Nephron progenitor cell (in vitro differentiated cells): ENCODE data around the gene HNRNPLL.
A peak's percentile ranks its signal among the peaks of the same experiment; 100 is the strongest.

ENCODE experiments used
- DNase-seq: peaks from one replicate; pipeline ENCODE4 v3.0.0; 2021
- H3K27ac Mint-ChIP-seq: 2 replicates; pipeline ENCODE4 v1.8.0; 2021; ENCODE audit warnings: mild to moderate bottlenecking, moderate library complexity, mixed read lengths
- H3K27me3 Mint-ChIP-seq: 2 replicates; pipeline ENCODE4 v1.8.0; 2021; ENCODE audit warnings: mild to moderate bottlenecking, low read depth, mixed read lengths; ENCODE audit not compliant: poor library complexity
- H3K36me3 Mint-ChIP-seq: 2 replicates; pipeline ENCODE4 v1.8.0; 2021; ENCODE audit warnings: low read depth, mixed read lengths
- H3K4me1 Mint-ChIP-seq: 2 replicates; pipeline ENCODE4 v1.8.0; 2021; ENCODE audit warnings: mixed read lengths
- H3K4me3 Mint-ChIP-seq: 2 replicates; pipeline ENCODE4 v1.8.0; 2021; ENCODE audit warnings: mild to moderate bottlenecking, moderate library complexity, mixed read lengths
- H3K9me3 Mint-ChIP-seq: 2 replicates; pipeline ENCODE4 v1.8.0; 2021; ENCODE audit warnings: mild to moderate bottlenecking, moderate library complexity, mixed read lengths
- TF ChIP-seq, protein P1 (sequence below): fragments of 200-600 bp; sonication (generic); IDR thresholded peaks from 2 replicates; pipeline ENCODE4 v1.5.0; 2021; ENCODE audit warnings: antibody characterized with exemption

HNRNPLL gene

DNA sequence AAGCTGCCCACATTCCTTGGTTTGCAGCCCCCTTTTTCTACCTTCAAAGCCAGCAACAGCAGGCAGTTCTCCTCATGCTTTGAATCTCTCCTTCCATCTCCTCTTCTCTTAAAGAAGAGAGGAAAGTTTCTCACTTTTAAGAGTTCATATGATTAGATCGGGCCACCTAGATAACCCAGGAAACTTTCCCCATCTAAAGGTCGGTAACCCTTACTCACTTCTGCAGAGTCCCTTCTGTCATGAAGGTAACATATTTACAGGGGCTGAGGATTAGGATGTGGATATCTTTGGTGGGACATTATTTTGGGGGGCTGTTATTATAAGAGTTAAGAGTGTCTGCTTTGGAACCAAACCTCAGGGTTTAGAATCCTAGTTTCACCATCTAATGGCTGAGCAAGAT, 51.0 kb downstream of the HNRNPLL start:
- Mint-ChIP-seq H3K27me3 (no peaks in the 10 kb centered on the region), H3K9me3 (no peaks in the 10 kb centered on the region), H3K27ac (no peak overlapping the region)

DNA sequence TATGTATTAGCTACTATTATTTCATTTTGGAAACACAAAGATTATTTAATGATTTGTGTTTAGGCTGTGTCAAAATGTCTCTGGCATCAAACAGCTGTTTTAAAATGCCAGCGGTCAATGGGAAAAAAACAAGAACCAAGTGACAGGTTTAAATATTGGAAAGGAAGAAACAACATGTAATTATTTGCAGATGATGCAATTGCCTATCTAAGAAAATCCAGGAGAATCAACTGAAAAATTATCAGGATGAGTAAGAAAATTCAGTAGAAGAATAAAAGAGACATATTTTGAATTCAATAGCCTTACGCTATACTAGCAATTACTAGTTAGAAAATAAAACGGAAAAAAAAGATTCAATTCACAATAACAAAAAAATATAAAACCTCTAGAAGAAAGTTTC, 51.6 kb downstream of the HNRNPLL start:
- H3K4me3 Mint-ChIP-seq, result no peak overlapping the region
- H3K9me3 Mint-ChIP-seq, result no peaks in the 10 kb centered on the region
- TF ChIP-seq, protein P1, sequence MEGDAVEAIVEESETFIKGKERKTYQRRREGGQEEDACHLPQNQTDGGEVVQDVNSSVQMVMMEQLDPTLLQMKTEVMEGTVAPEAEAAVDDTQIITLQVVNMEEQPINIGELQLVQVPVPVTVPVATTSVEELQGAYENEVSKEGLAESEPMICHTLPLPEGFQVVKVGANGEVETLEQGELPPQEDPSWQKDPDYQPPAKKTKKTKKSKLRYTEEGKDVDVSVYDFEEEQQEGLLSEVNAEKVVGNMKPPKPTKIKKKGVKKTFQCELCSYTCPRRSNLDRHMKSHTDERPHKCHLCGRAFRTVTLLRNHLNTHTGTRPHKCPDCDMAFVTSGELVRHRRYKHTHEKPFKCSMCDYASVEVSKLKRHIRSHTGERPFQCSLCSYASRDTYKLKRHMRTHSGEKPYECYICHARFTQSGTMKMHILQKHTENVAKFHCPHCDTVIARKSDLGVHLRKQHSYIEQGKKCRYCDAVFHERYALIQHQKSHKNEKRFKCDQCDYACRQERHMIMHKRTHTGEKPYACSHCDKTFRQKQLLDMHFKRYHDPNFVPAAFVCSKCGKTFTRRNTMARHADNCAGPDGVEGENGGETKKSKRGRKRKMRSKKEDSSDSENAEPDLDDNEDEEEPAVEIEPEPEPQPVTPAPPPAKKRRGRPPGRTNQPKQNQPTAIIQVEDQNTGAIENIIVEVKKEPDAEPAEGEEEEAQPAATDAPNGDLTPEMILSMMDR, result no peak
- no peak for DNase-seq
- H3K36me3 Mint-ChIP-seq, result peaks cover 45% of the 10 kb centered on the region
- H3K27ac Mint-ChIP-seq, result no peak overlapping the region
- H3K4me1 Mint-ChIP-seq, result no peaks in the 10 kb centered on the region
- H3K27me3 Mint-ChIP-seq, result no peaks in the 10 kb centered on the region

More for the DNA sequence above, 51.0 kb downstream of the HNRNPLL start:
- Mint-ChIP-seq H3K36me3 (peaks cover 45% of the 10 kb centered on the region), H3K4me3 (no peak overlapping the region), H3K4me1 (no peaks in the 10 kb centered on the region)
- DNase-seq, result no peak
- TF ChIP-seq, protein P1, result no peak

DNA sequence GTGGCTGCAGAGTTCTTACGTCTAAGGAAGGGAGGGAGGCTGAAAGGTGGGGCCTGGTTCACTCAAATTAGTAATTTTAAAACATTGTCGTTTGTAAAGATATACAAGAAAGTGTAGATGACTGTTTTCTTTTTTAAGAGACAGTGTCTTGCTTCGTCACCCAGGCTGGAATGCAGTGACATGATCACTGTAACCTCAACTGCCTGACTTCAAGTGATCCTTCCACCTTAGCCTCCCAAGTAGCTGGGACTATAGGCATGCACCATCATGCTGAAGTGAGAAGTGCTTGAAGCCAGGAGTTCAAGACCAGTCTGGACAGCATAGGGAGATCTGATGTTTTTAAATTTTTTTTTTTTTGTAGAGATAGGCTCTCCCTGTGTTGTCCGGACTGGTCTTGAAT, 52.9 kb downstream of the HNRNPLL start:
- H3K4me1 Mint-ChIP-seq, result no peaks in the 10 kb centered on the region
- no peaks in the 10 kb centered on the region for H3K9me3 Mint-ChIP-seq
- no peak overlapping the region for H3K4me3 Mint-ChIP-seq
- H3K36me3 Mint-ChIP-seq, result peaks cover 36% of the 10 kb centered on the region
- H3K27ac Mint-ChIP-seq, result peak overlapping the region; percentile 66
- TF ChIP-seq, protein P1, result no peak
- no peak for DNase-seq
- peaks cover 3% of the 10 kb centered on the region for H3K27me3 Mint-ChIP-seq

DNA sequence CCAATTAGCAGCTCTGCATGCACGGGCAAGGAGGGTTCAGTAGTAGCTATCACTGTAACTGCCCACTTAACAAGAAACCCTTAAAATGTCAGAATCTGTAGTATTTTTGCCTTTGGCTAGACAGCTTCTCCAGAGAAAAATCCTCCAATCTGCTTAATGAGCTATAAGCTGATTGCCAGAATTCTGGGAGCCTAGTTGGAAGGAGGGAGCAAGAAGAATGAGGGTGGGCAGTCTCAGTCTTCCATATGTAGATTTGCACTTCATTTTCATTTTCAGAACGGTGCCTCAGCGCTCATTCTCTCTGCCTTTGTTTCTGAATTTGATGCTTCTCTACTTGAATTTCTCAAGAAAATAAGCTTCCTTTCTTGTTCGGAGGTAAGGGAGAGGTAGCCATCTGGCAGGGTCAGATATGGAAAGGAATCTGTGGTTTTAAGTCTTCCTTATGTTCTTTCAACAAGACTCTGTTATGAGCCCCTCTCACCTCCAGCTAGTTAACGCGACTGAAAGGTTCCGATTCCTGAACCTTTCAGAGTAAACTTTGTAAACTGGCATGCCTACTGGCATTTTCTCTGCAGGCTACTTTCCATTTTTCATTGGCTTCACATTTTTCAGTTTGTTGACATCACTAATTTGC, 53.5 kb downstream of the HNRNPLL start:
- Mint-ChIP-seq H3K9me3 (no peaks in the 10 kb centered on the region), H3K36me3 (peaks cover 31% of the 10 kb centered on the region), H3K27me3 (peaks cover 3% of the 10 kb centered on the region), H3K4me1 (no peaks in the 10 kb centered on the region), H3K27ac (peak overlapping the region; percentile 66), H3K4me3 (no peak overlapping the region)
- no peak for DNase-seq
- TF ChIP-seq, protein P1, result no peak

DNA sequence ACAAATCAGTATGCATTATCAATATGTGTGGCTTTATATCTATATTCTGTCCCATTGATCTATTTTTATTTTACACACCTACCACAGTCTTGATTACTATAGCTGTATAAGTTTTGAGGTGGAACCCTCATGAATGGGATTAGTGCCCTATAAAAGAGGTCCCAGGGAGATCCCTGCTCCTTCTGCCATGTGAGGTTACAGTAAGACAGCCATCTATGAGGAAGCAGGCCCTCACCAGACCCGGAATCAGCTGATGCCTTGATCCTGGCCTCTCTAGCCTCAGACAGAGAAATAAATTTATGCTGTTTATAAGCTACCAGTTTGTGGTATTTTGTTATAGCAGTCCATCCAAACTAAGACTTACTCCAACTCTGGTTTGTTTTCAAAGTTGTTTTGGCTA, 54.9 kb downstream of the HNRNPLL start:
- Mint-ChIP-seq H3K36me3 (peaks cover 29% of the 10 kb centered on the region), H3K9me3 (peaks cover 4% of the 10 kb centered on the region)
- TF ChIP-seq, protein P1, result no peak

DNA sequence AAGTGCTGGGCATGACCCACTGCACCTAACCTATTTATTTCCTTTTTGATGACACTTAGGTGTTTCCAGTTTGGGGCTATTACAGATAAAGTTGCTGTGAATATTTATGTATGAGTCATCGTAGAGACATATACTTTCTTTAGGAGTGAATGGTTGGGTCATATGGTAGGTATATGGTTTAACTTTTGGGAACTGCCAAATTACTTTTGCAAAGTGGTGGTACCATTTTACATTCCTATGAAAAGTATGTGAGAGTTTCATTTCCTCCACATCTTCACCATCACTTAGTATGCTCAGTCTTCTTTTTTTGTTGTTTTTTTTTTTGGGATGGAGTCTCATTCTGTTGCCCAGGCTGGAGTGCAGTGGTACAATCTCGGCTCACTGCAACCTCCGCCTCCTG, 56.1 kb downstream of the HNRNPLL start:
- TF ChIP-seq, protein P1, result no peak
- Mint-ChIP-seq H3K27ac (no peak overlapping the region), H3K9me3 (peaks cover 4% of the 10 kb centered on the region), H3K27me3 (peaks cover 3% of the 10 kb centered on the region), H3K36me3 (peaks cover 17% of the 10 kb centered on the region), H3K4me1 (peaks cover 12% of the 10 kb centered on the region), H3K4me3 (no peak overlapping the region)
- DNase-seq, result no peak

More for the DNA sequence above, 54.9 kb downstream of the HNRNPLL start:
- Mint-ChIP-seq H3K4me3 (no peak overlapping the region), H3K27me3 (peaks cover 3% of the 10 kb centered on the region), H3K27ac (no peak overlapping the region), H3K4me1 (peaks cover 5% of the 10 kb centered on the region)
- DNase-seq, result no peak
